ENCODE results near the gene SMYD3.

The SMYD3 gene

GRCh38 chr1:246002725-246003441 is 504.2 kb downstream of the SMYD3 start:
- in situ Hi-C loops (cut with MboI; ENCODE audit: low sequenced_read_pairs) = loop anchor here (10.0 to 25.0 kb wide), 2 partner anchors 459 to 848 kb away; partner anchors contain the start of gene KIF26B

- in situ Hi-C loops (cut with MboI; ENCODE audit: low sequenced_read_pairs) = loop anchor here (10.0 to 25.0 kb wide), 2 partner anchors 460 to 847 kb away; partner anchors contain the start of gene KIF26B
These were observed 505.2 kb downstream of the SMYD3 start for GRCh38 chr1:246001837-246002230.

GRCh38 chr1:246001142-246001836 is 505.8 kb downstream of the SMYD3 start:
- in situ Hi-C loops (cut with MboI; ENCODE audit: low sequenced_read_pairs) = loop anchor here (10.0 to 25.0 kb wide), 2 partner anchors 461 to 846 kb away; partner anchors contain the start of gene KIF26B

DNA sequence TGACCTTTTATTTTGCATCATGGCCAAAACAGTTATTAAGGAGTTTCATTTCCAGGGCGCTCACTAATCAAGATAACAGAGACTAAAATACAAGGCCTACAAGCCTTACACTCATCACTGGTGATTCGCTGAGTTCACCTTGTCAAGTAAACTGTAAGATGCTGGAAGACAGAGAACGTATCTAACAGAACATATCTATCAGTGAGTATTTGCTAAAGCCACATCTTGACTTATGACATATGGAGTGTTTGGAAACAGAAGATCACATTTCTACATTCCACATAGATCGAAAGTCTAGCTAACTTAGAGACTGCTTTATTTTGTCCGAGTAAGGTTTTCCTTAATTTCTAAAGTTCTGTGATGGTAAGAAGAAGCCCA is 506.5 kb downstream of the SMYD3 start:
- in situ Hi-C loops (cut with MboI; ENCODE audit: low sequenced_read_pairs) = loop anchor here (10.0 to 25.0 kb wide), 2 partner anchors 462 to 846 kb away; partner anchors contain the start of gene KIF26B

DNA sequence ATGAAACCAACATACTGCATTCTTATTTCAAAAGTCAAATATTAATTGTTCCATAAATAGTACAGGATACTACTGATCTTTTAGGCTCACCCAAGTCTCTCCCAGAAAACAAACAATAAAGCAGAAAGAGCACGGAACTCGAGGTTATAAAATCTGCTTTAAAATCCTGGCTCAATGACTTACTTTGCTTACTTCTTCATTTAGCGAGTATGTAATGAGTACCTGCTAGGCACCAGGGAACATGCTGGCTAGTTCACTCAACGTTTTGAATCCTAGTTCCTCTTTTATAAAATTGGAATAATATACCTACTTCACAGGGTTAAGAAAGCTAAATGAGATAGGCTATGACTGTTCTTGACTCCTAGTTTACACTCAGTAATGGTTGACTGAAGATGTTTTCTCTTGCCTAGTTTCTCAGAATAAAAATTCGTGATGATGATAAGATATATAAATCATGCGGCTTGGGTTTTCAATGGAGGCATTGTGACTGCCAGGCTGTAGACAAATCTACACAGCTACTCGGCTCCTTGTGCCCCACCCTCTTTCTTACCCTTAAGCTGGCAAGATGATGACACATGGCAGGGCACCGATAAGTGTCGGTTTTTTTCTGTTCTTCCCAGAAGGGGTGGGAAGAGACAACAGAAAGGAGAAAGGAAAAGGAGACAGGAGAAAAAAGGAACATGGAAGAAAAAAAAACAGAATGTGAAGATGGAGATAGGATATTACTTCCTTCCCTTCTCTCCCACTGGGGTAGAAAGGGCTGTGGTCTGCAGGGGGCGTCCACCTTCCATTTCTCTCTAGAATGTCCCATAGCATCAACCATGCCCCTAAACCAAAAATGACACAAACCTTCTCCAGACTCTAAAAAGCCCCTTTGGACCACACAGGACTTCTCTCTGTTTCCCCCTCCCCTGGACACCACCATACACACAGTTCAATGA is 507.1 kb downstream of the SMYD3 start:
- in situ Hi-C loops (cut with MboI; ENCODE audit: low sequenced_read_pairs) = loop anchor here (10.0 to 25.0 kb wide), 3 partner anchors 462 to 845 kb away; partner anchors contain the start of gene KIF26B

- in situ Hi-C loops (cut with MboI; ENCODE audit: low sequenced_read_pairs) = loop anchor here (25.0 kb wide), 1 partner anchor 460 kb away; no protein-coding TSS in a partner anchor
These were observed 509.4 kb downstream of the SMYD3 start for GRCh38 chr1:245997471-245998258.

DNA sequence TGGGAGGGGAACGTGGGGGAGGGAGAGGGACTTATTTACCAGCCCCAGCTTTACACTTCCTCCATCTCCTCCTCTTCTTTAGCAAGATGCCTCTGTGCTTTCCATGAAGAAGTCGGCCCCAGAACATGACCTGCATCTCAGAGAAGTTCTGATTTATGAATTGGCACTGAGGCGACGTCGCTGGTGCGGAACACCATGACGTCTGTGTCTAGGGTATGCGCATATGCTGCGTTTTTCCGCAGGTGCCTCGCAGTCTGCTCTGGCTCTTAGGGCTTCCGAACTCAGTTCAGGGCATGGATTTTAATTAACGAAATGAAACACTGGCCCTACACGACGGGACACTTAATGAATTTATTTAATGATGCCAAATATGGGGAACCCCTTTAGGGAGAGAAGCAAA is 510.3 kb downstream of the SMYD3 start:
- in situ Hi-C loops (cut with MboI; ENCODE audit: low sequenced_read_pairs) = loop anchor here (25.0 kb wide), 1 partner anchor 460 kb away; no protein-coding TSS in a partner anchor

- in situ Hi-C loops (cut with MboI; ENCODE audit: low sequenced_read_pairs) = loop anchor here (25.0 kb wide), 1 partner anchor 458 kb away; no protein-coding TSS in a partner anchor
These were observed 511.6 kb downstream of the SMYD3 start for GRCh38 chr1:245995474-245995873.

DNA sequence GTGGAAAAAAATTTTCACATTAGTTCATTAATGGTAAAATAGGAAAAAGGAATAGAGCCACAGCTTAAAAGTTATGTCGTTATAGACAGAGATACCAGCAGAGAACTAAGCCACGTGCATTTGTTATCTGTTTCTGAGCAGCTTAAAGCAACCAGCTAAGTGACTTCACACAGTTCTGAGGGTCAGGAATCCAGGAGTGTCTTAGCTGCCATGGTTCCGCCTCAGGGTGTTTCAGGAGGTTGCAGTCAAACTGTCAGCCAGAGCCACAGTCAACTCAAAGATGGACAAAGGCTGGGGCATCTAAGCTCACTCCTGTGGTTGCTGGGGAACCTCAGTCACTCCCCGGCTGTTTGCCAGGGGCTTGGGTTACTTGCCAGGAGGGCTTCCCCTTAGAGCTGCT is 515.8 kb downstream of the SMYD3 start:
- in situ Hi-C loops (cut with MboI; ENCODE audit: low sequenced_read_pairs) = loop anchor here (25.0 kb wide), 1 partner anchor 454 kb away; no protein-coding TSS in a partner anchor

GRCh38 chr1:245990315-245991022 is 516.6 kb downstream of the SMYD3 start:
- in situ Hi-C loops (cut with MboI; ENCODE audit: low sequenced_read_pairs) = loop anchor here (25.0 kb wide), 1 partner anchor 453 kb away; no protein-coding TSS in a partner anchor

GRCh38 chr1:245988393-245989078 is 518.5 kb downstream of the SMYD3 start:
- in situ Hi-C loops (cut with MboI; ENCODE audit: low sequenced_read_pairs) = loop anchor here (25.0 kb wide), 1 partner anchor 451 kb away; no protein-coding TSS in a partner anchor

DNA sequence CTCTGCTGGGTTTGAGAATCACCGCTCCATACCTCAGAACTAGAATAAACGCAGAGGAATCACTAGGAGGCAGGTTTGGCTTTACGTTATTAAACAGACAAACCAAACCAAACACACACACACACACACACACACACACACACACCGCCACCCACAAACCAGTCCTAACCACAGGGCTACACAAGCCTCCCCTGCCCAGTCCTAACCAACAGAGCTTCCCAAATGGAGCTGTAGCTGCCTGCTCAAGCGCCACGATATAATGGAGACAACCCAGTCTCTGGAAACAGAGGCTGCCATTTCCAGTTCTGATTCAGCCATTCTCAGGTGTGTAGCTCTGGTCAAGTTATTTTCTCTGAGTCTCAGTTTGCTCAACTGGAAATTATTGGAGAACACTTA is 519.1 kb downstream of the SMYD3 start:
- in situ Hi-C loops (cut with MboI; ENCODE audit: low sequenced_read_pairs) = loop anchor here (25.0 kb wide), 1 partner anchor 451 kb away; no protein-coding TSS in a partner anchor

DNA sequence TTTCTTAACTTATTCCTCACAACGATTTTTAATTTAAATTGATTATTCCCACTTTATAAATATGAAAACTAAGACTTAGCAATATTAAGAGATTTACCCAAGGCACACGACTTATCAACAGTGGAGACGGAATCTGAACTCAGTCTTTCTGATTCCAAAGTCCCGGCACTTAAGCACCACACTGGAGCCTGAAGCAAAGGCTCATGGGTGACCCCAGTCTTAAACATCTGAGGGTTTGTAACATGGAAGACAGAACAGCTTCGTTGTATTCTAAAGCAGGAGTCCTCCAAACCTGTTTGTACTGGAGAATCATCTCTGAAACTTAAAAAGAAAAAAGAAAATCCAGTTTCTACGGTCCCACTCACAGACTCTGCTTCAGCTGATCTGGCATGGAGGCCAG is 519.5 kb downstream of the SMYD3 start:
- in situ Hi-C loops (cut with MboI; ENCODE audit: low sequenced_read_pairs) = loop anchor here (25.0 kb wide), 1 partner anchor 450 kb away; no protein-coding TSS in a partner anchor

DNA sequence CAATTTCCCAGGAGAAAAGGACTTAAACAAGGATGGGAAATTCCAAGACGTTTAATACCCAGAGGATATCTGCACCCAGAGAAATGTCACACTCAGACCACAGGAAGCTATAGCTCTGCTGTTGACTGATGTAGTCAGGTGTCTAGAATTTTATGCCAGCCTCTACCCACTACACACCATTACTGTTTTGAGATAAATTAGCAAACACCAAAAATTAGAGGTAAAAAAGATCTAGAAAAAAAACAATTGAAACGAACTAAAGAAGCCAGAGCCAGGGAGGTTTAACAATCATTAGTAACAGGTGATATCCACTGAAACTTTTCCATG is 519.9 kb downstream of the SMYD3 start:
- in situ Hi-C loops (cut with MboI; ENCODE audit: low sequenced_read_pairs) = loop anchor here (25.0 kb wide), 1 partner anchor 450 kb away; no protein-coding TSS in a partner anchor

DNA sequence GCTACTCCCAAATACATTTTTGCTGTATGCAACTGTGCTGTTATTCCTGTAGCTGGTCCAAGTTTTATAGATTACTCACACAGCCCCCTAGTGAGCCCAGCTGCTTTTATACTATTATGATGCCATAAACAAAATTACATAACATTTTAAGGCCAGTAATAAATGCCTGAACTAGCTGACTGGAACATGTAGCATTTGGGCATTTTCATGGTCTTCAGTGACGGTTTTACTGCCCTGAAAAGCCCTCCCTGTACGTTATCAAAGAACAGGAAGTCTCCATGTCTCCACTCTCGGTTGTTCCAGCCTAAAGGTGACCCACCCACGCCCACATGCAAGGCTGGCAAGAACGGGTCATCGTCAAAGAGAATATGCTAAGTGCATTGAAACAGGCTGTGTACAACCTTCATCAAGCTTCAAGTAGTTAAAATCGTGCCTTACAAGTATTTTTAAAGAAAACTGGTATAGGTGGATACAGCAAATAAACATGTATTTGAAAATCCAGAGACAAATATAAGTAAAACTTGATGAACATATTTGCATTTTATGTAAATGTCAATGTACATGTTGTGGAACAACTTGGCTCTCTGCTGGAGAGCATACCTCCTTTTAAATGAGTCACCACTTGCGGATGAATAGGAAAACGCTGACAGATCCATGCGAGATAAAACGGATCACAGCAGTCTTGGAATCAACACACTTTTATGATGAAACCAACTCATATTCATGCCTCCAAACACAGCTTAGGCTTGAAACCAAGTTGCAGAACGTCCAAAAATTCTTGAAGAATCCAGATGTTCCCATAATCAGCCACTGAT is 520.5 kb downstream of the SMYD3 start:
- in situ Hi-C loops (cut with MboI; ENCODE audit: low sequenced_read_pairs) = loop anchor here (25.0 kb wide), 1 partner anchor 449 kb away; no protein-coding TSS in a partner anchor

- in situ Hi-C loops (cut with MboI; ENCODE audit: low sequenced_read_pairs) = loop anchor here (25.0 kb wide), 1 partner anchor 447 kb away; no protein-coding TSS in a partner anchor
These were observed 522.5 kb downstream of the SMYD3 start for GRCh38 chr1:245984390-245985155.
